Renal cortex interstitium (tissue), 11 donors: ENCODE results near the gene CTCF. TPM values are rescaled to one million over a fixed set of nuclear protein-coding genes. Genes with fewer than 3 reads are reported as not detected.
A peak's percentile ranks its signal among the peaks of the same experiment; 100 is the strongest.

Source experiments
- DNase-seq, 11 donors: peaks; one replicate each; pipeline ENCODE4 v3.0.0-alpha.2; 2013; ENCODE audit warnings: low read depth in 9 of 11, low spot score in 4 of 11; ENCODE audit errors: extremely low read depth in 1 of 11
- polyA plus RNA-seq, 3 donors: library from polyadenylated mRNA; unstranded; fragments of 120-200 nt; gene quantifications; one replicate each; pipeline ENCODE4 v1.2.1, GENCODE V29; 2013; ENCODE audit not compliant: insufficient read length in 3 of 3

The CTCF gene
- polyA plus RNA-seq, 3 donors: 72.5 to 88.2 (median 81.4) TPM

DNA sequence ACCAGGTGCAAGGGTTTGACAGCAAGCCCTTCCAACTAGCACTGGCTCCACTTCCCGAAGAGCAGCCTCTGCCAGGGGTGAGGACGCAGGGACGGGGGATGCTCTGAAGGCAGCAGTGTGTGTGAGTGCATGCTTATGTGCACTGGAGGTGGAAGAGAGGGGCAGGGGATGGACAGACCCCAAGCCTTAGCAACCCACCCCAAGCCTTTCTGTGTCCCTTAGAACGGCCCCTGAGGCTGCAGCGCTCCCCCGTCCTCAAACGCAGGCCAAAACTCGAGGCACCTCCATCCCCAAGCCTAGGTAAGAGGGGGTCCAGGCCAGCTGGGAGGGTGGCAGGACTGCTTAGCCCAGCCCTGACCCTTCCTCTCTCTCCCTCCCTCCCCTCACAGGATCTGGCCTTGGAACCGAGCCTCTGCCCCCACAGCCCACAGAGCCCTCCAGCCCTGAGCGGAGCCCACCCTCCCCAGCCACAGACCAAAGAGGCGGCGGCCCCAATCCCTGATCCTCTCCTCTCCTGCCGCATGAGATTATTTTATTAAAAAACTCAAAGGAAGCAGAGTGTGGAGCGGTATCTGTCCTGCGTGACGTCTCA is 94.8 kb downstream of the CTCF start:
- no peak for DNase-seq

DNA sequence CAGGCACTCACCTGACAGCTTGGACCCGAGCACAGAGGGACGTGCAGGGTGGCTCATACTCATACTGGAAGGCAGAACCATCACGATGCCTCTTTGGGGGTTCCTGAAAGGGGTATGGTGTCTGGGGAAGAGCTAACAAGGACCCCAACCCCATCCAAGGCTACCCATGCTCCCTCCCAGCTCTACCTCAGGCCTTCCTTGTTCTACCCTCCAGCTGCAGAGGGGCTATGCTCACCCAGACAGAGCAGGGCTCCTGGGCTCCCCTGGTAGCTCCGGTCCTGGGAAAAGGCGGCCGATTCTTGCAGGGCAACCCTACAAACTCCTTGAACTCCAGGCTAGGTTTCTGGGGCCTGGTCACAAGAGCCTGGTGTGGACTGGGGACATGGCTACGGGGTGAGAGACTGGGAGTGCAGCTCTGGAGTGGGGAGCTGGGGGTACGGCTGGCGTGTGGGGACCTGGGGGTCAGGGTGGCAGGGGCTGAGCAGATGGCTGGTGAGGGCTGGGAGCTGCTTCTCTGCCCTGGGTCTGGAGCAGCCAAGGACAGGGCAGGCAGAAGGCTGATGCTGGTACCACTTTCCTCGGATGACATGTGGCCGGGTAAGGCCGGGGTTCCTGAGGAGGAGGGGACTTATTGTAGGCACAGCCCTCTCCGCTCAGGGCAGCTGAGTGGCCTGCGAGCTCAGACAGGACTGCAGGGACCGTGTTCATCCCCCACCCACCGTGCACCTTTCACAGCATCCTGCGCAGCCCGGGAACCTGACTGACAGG is 95.6 kb downstream of the CTCF start:
- no peak for DNase-seq

DNA sequence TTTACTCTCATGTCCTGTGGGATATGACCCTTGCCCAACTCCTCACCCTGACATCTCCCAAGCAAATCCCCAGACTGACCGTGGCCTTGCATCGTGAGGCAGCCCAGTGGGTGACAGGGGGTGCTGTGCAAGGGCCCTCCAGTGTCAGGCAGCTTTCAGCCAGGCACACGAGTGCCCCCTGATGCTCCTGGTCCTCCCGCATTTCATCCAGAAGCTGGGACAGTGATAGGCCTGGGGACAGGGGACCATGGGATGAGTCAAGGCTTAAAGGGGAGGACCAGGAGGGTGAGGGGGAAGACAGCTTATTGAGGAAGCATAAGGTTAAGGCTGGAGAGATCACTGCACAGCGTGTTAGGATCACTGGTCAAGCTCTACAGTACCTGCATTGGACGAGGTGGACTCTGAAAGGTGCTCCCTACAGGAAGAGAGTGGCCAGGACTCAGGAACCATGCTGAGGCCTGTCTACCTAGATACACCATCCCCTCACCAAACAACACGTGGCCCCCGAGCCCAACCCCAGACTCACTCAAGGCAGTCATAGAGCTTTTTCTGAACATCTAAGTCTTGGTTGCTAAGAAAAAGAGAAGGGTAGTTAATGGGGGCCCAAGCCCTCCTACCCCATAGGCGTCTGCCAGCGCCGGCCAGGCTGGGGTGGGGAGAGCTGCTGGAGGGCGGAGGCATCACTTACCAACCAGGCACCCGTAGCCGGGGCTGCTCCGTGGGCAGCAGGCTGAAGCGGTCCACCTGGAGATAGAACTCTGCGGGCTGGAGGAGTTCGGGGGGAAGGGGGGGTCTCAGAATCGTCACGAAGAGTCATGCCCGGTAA is 96.7 kb downstream of the CTCF start:
- no peak for DNase-seq

DNA sequence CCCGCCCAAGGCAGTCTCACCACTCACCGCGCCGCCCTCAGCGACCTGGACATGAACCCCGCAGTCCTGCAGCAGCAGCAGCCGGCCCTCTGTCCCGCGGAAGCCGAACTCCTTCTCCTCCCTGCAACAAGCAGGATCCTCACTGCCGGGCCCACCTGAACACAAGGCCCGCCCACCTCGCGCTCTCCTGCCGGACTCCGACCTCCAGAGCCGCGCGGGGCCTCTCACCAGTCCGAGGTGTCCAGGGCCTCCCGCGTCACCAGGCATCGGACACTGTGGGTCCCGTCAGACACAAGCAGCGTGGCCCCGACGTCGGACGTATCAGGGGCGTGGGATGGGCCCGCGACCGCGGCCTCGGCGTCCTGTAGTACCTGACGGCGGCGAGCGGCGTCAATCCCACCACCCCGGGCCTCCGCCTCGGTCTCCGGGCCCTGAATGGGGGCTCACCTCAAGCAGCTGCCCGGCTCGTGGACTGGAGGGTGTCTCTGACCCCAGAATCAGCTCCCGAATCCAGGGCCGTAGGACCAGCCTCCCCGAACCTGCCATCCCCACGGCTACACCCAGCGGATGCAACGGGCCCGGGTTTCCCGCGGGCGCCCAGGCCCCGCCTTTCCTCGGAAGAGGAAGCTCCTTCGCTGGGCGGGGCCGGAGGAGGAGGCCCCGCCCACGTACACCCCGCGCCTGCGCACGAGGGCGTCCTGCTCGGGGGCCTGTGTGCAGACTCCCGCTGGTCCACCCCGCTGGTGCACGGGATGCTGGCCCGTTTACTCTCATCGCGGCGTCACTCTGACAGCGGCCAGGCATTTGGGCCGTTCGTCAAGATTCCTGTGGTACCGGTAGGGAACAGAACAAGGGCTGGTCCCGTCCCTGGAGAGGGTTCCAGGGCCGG is 97.6 kb downstream of the CTCF start, which contains the start of gene ACD:
Gene ACD (minus strand): TSS at position 586 of the 889 bp plus-strand sequence. CDS start 40 bp downstream, at position 546.
- DNase-seq: peak; percentile 76 to 91 (median 87)

DNA sequence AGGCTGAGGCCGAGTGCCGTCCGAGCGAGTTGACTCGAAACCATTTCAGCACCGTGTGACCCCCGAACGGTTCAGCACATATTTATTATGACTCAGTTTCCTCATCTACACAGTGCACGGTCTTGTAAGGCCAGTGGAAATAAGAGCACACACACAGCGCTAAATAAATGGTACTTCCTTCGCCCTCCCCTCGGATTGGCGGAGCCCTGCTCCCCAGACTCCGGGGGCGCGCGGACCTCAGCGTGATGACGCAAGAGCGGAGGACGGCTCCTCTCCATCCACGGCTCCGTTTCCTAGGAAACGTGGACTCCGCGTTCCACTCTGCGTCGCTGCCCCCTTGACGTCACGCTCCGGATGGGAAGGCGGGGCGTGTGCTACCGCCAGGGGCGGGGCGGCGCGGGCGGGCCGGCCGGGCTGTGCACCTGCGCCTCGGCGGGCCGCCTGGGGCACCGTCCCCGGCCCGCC is 98.3 kb downstream of the CTCF start, which contains the start of gene PARD6A:
Gene PARD6A (plus strand): TSS at position 397 of the 465 bp plus-strand sequence. CDS start 79 bp downstream, outside the sequence.
- peak; percentile 80 to 94 (median 89) for DNase-seq

DNA sequence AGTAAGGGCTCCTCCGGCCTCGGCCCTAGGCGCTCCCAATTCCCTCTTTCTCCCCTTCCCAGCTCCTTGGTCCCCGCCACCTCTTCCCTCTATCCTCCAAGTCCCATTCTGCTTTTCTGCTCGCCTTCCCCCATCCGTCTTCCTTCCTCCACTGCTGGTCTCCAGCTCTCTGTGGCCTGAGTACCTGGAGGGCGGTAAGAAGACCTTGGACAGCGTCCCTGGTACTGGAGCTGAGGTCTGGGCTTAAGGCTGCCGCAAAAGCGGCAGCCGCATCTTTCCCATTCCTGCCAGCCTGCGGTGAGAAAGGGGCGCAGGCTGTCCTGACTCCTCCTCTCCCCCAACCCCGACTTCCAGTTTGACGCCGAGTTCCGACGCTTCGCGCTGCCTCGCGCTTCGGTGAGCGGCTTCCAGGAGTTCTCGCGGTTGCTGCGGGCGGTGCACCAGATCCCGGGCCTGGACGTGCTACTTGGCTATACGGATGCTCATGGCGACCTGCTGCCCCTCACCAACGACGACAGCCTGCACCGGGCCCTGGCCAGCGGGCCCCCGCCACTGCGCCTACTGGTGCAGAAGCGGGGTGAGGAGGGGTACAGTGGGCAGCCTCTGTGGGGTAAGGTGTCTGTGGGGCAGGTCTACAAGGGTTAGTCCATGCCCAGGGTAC is 98.9 kb downstream of the CTCF start:
- DNase-seq: peak in 4 of 11 donors; percentile 55 to 65 (median 60)

DNA sequence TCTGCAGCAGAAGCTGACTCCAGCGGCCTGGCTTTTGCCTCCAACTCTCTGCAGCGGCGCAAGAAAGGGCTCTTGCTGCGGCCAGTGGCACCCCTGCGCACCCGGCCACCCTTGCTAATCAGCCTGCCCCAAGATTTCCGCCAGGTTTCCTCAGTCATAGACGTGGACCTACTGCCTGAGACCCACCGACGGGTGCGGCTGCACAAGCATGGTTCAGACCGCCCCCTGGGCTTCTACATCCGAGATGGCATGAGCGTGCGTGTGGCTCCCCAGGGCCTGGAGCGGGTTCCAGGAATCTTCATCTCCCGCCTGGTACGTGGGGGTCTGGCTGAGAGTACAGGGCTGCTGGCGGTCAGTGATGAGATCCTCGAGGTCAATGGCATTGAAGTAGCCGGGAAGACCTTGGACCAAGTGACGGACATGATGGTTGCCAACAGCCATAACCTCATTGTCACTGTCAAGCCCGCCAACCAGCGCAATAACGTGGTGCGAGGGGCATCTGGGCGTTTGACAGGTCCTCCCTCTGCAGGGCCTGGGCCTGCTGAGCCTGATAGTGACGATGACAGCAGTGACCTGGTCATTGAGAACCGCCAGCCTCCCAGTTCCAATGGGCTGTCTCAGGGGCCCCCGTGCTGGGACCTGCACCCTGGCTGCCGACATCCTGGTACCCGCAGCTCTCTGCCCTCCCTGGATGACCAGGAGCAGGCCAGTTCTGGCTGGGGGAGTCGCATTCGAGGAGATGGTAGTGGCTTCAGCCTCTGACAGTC is 99.7 kb downstream of the CTCF start:
- no peak for DNase-seq

DNA sequence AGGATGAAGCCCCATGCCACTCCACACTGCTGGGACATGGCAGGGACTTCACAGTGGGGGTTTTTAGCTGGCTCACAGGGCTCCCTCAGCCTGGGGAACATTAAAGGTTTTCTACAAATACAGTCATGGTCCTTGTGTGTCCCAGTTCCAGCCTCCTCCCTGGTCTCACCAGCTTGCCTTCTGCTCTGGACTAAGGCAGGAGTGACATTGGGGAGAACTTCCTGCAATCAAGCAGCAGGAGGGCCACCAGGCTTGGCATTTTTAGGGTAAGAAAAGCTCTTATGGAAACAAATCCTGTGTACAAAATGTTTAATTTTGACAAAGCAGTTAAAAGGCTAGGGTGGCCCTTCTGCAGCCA is 100.3 kb downstream of the CTCF start:
- DNase-seq: no peak

DNA sequence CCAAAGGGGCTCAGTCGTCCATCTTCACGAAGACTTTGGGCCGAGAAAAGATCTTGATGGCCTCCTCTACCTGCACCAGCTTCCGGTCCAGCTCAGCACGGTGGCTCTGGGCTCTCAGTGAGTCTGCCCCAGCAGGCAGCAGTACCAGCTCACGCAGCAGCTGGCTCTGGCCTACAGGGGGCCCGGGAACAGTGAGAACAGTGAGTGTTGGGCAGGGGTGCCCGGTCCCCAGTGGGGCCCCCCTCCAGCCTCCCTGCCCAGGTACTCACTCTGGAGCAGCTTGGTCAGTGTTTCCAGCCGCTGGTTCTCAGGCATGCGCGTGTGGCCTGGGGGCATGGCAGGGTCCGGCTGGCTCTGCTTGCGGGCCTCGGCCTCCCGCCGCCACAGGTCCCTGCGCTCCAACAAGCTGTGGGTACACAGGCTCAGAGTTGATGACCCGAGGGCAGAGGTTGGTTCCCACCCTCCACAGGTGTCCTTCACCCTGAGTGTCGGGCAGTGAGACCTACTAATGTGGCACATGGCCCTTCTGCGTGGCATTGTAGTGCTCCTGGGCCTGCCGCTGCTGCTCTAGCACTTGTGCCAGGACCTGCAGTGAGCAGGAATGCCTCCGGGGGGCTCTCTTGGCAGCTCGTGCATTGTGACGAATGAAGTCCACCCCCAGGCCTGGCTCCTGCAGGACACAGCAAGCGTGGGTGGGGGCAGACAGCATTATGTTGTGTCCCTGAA is 101.0 kb downstream of the CTCF start:
- DNase-seq: no peak

DNA sequence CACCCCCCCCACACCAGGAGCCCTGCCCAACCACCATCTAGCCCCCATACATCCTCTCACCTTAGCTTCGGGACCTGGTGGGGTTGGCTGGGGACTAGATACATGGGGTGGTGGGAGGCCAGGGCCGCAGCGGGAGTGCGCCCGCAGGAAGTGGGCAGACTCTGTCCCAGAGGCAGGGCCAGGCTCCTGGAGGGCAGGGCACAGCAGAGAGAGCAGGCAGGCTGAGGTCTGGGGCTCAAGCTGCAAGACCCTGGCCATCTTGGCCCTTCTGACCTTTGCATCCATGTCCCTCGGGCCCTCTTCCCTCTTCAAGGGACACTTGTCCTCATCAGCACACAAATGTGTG is 101.5 kb downstream of the CTCF start:
- DNase-seq: no peak

DNA sequence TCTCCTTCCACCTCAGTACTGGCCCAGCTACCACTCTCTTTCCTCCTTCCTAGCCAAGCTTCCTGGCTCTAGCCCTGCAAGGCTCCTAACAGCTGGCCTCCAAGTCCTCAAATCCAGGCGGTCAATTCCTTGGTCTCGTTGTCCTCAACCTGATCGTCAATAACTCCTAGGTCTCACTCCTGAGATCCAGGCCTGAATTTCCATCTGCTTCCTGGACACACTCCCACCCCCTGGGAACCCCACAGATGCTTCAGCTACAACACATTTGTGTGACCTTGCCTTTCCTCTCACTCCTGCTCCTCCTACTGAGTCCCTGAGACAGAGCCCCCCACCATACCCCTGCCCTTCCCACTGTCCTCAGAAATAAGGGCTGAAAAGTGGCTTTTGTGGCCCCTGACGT is 101.9 kb downstream of the CTCF start:
- no peak for DNase-seq

DNA sequence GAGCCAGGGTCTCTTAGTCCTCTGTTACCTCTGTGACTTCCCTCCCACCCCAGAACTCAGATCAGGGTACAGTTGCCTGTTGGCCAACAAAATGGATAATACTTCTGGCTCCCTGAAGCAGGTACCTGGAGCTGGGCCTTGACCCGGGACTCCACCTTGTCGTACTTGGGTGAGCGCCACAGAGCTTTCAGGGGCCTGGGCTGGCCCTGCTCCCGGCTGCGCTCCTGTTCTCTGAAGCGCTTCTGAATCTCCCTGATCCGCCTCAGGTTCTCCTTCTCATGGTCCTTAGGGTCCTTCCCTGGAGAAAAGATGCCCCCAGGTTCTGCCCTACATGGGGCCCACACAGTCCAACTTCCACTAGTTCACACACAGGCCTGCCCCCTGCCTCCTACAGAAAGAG is 102.5 kb downstream of the CTCF start:
- DNase-seq: no peak

DNA sequence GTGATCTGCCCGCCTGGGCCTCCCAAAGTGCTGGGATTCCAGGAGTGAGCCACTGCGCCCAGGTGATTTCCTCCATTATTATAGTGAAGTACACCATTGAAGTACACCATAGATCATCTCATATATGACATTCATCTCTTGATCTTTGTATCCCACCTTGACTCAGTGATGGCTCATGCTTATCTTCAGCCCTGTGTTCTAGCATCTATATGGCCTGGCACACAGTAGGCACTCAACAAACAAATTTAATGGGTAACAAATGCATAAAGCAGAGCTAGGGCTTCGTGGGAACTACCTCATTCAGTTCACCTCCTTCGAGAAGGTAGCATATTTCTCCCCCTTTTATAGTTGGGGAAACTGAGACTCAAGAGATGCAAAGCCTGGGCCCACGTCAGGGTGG is 103.3 kb downstream of the CTCF start:
- no peak for DNase-seq

DNA sequence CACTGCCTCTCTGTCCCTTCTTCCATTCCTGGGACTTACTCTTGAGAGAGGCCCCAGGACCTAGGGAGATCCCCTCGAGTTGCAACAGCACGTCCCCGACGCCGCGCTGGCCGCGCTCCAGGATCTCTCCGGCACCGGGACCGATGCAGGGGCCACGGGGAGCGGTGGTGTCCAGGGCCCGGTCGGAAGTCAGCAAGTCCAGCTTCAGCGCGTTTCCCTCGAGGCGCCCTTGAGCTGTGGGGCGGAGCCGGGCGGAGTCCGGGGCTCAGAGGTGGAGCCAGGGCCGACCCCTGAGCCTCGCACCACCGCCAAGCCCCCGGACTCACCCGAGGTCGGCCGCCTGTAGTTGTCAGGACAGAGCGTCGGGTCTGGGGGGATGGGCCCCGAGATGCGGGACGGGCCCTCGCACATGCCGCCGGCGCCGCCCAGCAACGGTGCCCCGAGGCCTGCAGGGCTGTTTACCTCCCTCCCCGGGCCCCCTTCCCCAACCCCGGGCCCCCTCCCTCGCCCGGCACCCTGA is 103.8 kb downstream of the CTCF start:
- no peak for DNase-seq

DNA sequence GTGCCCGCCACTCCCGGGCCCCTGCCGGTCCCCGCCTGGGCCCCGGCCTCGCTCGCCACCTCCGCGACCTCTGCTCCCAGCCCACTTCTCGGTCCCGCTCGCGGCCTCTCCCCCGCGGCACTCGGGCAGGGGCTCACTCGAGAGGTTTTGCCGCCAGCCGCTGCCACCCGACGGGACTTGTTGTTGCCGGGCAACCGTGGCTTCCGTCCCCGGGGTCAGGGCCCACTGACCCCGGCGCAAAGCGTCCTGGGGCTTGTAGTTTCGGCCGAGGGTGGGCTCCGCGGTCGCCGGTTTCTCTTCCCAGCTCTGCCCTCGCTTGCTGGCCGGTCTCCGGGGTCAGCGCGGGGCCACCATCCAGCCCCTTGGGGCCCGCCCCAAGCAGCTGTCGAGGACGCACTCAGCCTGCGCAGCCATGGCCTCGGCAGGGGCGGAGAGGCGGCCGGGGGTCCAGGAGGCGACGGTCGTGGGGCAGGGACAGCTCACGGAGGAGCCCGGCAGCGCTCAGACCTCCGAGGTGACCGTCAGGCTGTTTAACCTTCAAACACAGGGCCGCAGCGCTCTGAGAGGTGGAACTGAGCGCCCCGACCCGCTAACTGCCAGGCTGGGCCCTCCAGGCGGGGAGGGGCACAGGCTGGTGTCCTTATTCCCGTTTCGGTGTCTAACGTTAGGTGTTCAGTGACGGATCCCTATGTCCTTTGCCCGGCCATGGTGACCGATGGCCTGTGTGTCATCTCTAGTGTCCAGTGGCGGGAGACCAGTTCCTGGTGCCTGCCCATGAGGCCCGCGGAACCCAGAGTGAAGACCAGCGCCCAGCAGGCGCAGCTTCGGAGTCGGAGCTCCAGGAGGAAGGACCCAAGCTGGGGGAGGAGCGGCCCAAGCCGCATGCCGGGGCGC is 104.5 kb downstream of the CTCF start, which contains the start of the genes C16orf86 and ENKD1:
Gene C16orf86 (plus strand): TSS at position 256 of the 894 bp plus-strand sequence. CDS start 157 bp downstream, at position 413.
Gene ENKD1 (minus strand): TSS at position 192 of the 894 bp plus-strand sequence. CDS start 308 bp downstream, outside the sequence.
- peak in 6 of 11 donors; percentile 66 to 79 (median 70) for DNase-seq

DNA sequence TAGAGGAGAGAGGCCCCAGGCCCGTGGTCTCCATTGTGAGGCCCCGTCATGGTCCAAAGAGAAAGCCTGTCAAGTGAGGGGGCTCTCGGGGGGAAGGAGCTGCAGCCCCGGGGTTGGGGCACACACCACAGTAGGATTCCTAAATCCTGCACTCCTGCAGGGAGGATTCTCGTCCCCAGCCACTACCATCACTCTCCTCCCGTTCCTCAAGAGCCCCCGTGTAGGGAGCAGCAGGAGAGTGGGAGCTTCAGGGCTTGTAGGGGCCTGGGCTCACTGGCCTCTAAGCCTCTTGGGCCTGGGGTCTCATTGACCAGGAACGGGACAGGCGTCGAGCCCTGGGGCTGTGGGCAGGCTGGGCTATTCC is 105.1 kb downstream of the CTCF start:
- no peak for DNase-seq
